AG10803 (cell line): ENCODE measurements around the gene TSGA10.
A peak's percentile ranks its signal among the peaks of the same experiment; 100 is the strongest.

ENCODE experiments used
- DNase-seq: peaks from one replicate; pipeline ENCODE4 v3.0.0; 2010; ENCODE audit warnings: low read depth
- H3K4me3 ChIP-seq: 2 replicates; pipeline ENCODE4 v1.5.1; 2011; ENCODE audit warnings: mild to moderate bottlenecking, low read length, control low read depth
- CTCF ChIP-seq: conservative IDR thresholded peaks from 2 replicates; pipeline ENCODE4 v1.5.1; 2011; ENCODE audit warnings: mild to moderate bottlenecking, low read length, control low read depth, inconsistent platforms

TSGA10 gene

DNA sequence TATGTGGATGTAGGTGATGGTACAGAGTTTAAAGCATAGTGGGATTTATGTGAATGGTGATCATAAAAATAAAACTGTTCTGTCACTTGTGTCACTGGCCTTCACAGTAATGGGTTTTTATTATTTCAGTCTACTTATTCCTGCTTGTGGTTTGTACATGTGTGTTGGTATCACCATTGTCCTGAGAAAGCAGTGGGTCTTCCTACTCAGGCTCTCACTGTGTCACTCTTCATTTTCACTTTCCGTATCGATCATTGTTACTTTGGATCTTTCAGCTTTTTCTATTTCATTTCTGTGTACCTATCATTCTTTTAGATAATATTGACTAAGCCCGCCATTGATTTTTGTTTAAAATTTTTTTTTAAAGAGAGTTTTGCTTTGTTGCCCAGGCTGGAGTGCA, 33.6 kb upstream of the TSGA10 start:
- TF ChIP-seq CTCF: no peak
- DNase-seq: no peak
- no peak overlapping the region for H3K4me3 ChIP-seq

- no peak overlapping the region for H3K4me3 ChIP-seq
- DNase-seq: peak; percentile 40
- no peak for TF ChIP-seq CTCF
Measured at GRCh38 chr2:99187011-99187410, 32.3 kb upstream of the TSGA10 start.

DNA sequence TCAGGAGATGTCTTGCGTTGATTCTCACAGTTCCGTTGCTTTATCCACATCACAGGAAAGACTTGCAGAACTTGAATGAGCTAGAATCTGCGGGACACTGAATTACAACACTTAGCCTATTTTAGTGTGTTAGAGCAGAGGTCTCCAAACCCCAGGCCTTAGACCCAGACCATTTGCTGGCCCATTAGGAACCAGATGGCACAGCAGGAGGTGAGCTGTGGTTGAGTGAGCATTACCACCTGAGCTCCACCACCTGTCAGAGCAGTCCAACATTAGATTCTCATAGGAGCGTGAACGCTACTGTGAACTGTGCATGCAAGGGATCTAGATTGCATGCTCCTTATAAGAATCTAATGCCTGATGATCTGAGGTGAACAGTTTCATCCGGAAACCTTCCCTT, 30.1 kb upstream of the TSGA10 start:
- DNase-seq: no peak
- H3K4me3 ChIP-seq: no peak overlapping the region
- no peak for TF ChIP-seq CTCF

DNA sequence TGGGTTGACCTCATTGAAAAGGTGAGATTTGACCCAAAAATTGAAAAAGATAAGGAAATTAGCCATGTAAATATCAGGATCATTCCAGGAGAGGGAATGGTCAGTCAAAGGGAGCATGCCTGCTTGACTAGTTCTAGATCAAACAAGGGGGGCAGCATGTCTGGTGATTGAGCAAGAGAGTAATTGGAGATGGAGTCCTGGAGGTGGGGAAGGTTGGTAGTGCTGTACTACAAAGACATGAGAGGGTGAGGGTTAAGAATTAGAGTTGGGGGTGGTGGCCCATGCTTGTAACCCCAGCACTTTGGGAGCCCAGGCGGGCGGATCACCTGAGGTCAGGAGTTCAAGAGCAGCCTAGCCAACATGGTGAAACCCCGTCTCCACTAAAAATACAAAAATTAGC, 28.3 kb upstream of the TSGA10 start:
- no peak overlapping the region for H3K4me3 ChIP-seq
- DNase-seq: no peak
- TF ChIP-seq CTCF: no peak

- no peak for TF ChIP-seq CTCF
- peak overlapping the region; percentile 99 for H3K4me3 ChIP-seq
- peak; percentile 5 for DNase-seq
Measured at GRCh38 chr2:99181624-99182000, 26.9 kb upstream of the TSGA10 start.

DNA sequence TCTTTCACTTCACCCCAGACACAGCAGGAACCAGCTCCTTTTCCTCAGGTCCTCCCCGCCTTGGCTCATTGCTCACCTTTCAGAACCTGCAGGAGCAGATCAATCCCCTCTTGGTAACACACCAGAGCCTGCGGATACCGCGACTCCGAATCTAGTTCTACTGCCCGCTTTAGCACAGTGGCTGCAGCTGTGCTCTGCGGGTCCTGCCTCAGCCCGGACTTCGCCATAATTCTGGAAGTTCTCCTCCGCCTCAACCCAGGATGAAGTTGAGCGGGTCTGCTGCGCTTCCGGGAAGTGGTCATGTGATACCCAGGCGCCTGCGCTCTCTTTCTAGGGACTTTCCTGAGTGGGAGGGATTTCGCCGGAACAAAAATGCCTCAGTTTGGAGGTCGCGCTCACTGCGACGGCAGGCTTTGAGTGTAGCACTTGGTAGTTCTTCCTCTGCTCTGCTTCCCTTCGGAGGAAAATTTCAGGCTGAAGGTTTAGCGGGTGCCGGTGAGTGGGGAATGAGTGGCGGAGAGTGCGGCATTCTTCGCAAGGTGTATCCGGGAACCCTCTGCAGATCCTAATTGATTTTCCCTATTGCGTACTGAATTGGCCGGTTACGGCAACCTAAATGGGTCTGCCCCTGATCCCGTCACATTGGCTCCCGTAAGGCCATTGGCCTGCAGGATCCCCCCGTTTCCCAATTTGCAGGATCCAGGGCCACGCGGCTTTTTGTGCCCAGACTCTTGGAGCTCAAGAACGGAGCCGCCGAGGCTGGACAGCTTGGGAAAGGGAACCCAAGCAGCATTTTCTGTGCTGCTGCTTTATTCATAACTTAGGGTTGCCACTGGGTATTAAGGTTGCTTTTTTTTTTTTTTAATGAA, 26.2 kb upstream of the TSGA10 start, which contains the start of the genes MITD1 and MRPL30:
MITD1 (minus strand) TSS at position 304 of the 869 bp plus-strand sequence; CDS start at position 227, 77 bp downstream.
MRPL30 (plus strand) TSS at position 430 of the 869 bp plus-strand sequence. CDS start 5,020 bp downstream, outside the sequence.
- peak within 1 kb of the TSS; percentile 99 for H3K4me3 ChIP-seq
- no peak for TF ChIP-seq CTCF
- peak; percentile 95 for DNase-seq
